Measurements from ENCODE around the gene CREB3L2. TPM values are rescaled to one million over a fixed set of nuclear protein-coding genes. Genes with fewer than 3 reads are reported as not detected.
A peak's percentile ranks its signal among the peaks of the same experiment; 100 is the strongest.

Gene CREB3L2
- polyA plus RNA-seq, 1 of the 3 experiments (the other 2 are of a cell fraction) = 22.9 TPM

GRCh38 chr7:137873979-137874777, 127.7 kb downstream of the CREB3L2 start:
- H4K20me1 ChIP-seq (ENCODE audit: insufficient read depth) = no peaks in the 10 kb centered on the region
- ChIA-PET CTCF (interaction anchor here (0.8 to 1.5 kb wide), 4 partner anchors 12 to 218 kb away, joined by 3 to 7 read pairs (median 4); partner anchors contain the start of gene CREB3L2), POLR2A (no interaction called here)
- no peaks in the 10 kb centered on the region for H3K27me3 ChIP-seq (ENCODE audit: insufficient read depth)
- WGBS (ENCODE audit: low lambda C conversion rate) = 46% methylated on average over 7 of the region's 7 CpGs
- no peaks in the 10 kb centered on the region for H3K9me3 ChIP-seq
- peaks cover 41% of the 10 kb centered on the region for H3F3A ChIP-seq (replicated peaks; ENCODE audit: insufficient read depth)
- H3K4me1 ChIP-seq (ENCODE audit: control insufficient read depth in 1 of 2, insufficient read depth in 2 of 2, low read depth in 1 of 2, low read length in 1 of 2) = peaks cover 19 to 39% of the 10 kb centered on the region in 2 experiments
- DNase-seq = peak; percentile 57
- peak overlapping the region; percentile 19; the same call in 1 of the 2 replicates for H2AFZ ChIP-seq (ENCODE audit: low read depth)
- H3K27ac ChIP-seq (ENCODE audit: low read depth in 2 of 2, low read length in 1 of 2) = peak overlapping the region; percentile 75 to 97
- peaks cover 44 to 60% of the 10 kb centered on the region in 2 experiments for H3K36me3 ChIP-seq (replicated peaks in 1 of 2; ENCODE audit: control insufficient read depth in 1 of 2, insufficient read depth in 2 of 2, low read length in 1 of 2)
- no peak overlapping the region for H3K4me3 ChIP-seq (ENCODE audit: low read depth in 2 of 2, low read length in 1 of 2)
- peak overlapping the region; percentile 59 for H3K4me2 ChIP-seq
- peak overlapping the region; percentile 52 for H3K9ac ChIP-seq
- no peaks in the 10 kb centered on the region for H3K9me2 ChIP-seq
- peaks cover 4% of the 10 kb centered on the region; the same call in 1 of the 2 replicates for H3K79me2 ChIP-seq (ENCODE audit: insufficient read depth)
- TF ChIP-seq MXI1 (IDR thresholded peaks at IDR 0.05; ENCODE audit: low read depth, low read length) (no peak), RAD21 (IDR thresholded peaks at IDR 0.05; ENCODE audit: low read length) (no peak), CHD2 (IDR thresholded peaks at IDR 0.05; ENCODE audit: low read length, partially characterized antibody) (no peak), NRF1 (IDR thresholded peaks at IDR 0.05; ENCODE audit: low read depth, low read length) (no peak), USF2 (IDR thresholded peaks at IDR 0.05; ENCODE audit: borderline replicate concordance, low read depth, low read length) (no peak), YY1 (IDR thresholded peaks at IDR 0.05; ENCODE audit: low read depth) (peak; percentile 48; the same call in 1 of the 2 replicates), FOSL2 (IDR thresholded peaks at IDR 0.05; ENCODE audit: borderline replicate concordance, low read depth) (peak; percentile 91; the same call in 1 of the 2 replicates), USF1 (IDR thresholded peaks at IDR 0.05; ENCODE audit: borderline replicate concordance, low read depth) (no peak), PBX3 (IDR thresholded peaks at IDR 0.05) (peak; percentile 86), RFX5 (IDR thresholded peaks at IDR 0.05; ENCODE audit: low read length) (no peak), ZBTB33 (IDR thresholded peaks at IDR 0.05; ENCODE audit: borderline replicate concordance, low read depth) (no peak; the same call in 1 of the 2 replicates), EZH2phosphoT487 (IDR thresholded peaks at IDR 0.05; ENCODE audit: borderline replicate concordance, low read depth) (no peak), GABPA (IDR thresholded peaks at IDR 0.05; ENCODE audit: low read depth) (no peak), JUND (IDR thresholded peaks at IDR 0.05) (peak; percentile 91), CTCF (IDR thresholded peaks at IDR 0.05) (no peak), TCF12 (IDR thresholded peaks at IDR 0.05) (peak; percentile 94), SMC3 (IDR thresholded peaks at IDR 0.05; ENCODE audit: low read depth, low read length) (no peak), MEF2A (IDR thresholded peaks at IDR 0.05; ENCODE audit: borderline replicate concordance, low read depth) (peak; percentile 52; the same call in 1 of the 2 replicates), GATA2 (CRISPR knock-in tag; IDR thresholded peaks at IDR 0.05) (peak; percentile 60), RXRA (IDR thresholded peaks at IDR 0.05; ENCODE audit: borderline replicate concordance, low read depth) (peak; percentile 91; the same call in 1 of the 2 replicates), MAX (IDR thresholded peaks at IDR 0.05; ENCODE audit: low read depth) (peak; percentile 73; the same call in 1 of the 2 replicates), FOXM1 (IDR thresholded peaks at IDR 0.05; ENCODE audit: low read depth) (peak; percentile 80), POLR2AphosphoS5 (IDR thresholded peaks at IDR 0.05; ENCODE audit: low read depth, low read length) (peak; percentile 91), NFIC (IDR thresholded peaks at IDR 0.05; ENCODE audit: borderline replicate concordance) (peak; percentile 99), RCOR1 (IDR thresholded peaks at IDR 0.05; ENCODE audit: low read length) (peak; percentile 81), EP300 (IDR thresholded peaks at IDR 0.05; ENCODE audit: borderline replicate concordance in 1 of 2, low read depth in 1 of 2, low read length in 1 of 2) (peak in 1 of 2 experiments; percentile 93; a peak in 2 of 4 replicates)

Data from SK-N-SH (cell line).